ENCODE data around the gene MRPL53.

MRPL53 gene

GRCh38 chr2:74502720-74503505, 30.4 kb upstream of the MRPL53 start:
- Histone ChIP-seq H3K4me2 (no peak overlapping the region; the same call in 1 of the 2 replicates), H4K20me1 (peaks cover 54% of the 10 kb centered on the region), H3K4me3 (no peak overlapping the region), H3K9me3 (no peaks in the 10 kb centered on the region; the same call in 1 of the 2 replicates), H3K9ac (no peak overlapping the region), H3K27me3 (peaks cover 81% of the 10 kb centered on the region), H3K36me3 (peaks cover 15% of the 10 kb centered on the region), H3K4me1 (peaks cover 33% of the 10 kb centered on the region), H3K27ac (no peak overlapping the region)
- no peak for TF ChIP-seq Cebpa-rat (IDR thresholded peaks at IDR 0.05)

DNA sequence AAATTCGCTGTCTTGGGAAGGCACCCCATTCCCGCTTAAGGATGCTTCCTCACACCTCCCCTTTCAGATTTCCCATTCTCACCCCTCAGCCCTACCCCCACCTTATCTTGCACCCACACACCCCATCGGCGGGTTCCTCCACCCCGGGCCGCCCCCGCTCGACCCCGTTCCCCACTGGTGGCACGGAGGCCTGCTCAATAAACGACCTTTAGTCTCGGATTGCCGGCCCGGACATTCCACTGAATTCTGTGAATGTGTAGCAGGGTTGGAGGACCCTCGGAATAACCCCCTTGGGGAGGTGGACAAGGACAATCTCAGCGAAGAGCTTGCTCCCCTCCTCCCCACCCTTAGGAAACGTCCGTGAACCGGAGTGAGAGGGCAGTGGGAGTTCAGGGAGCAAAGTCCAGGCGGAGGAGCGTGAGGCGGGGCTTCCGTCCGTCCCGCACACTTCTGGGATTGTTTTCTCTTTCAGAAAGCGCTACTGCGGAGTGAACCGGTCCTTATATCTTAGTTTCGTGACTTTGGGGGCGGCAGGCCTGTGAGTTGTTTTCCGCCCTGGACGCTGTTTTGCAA, 29.8 kb upstream of the MRPL53 start:
- no peak overlapping the region for H3K4me3 ChIP-seq
- H4K20me1 ChIP-seq = peaks cover 61% of the 10 kb centered on the region
- H3K9ac ChIP-seq = no peak overlapping the region
- H3K9me3 ChIP-seq = no peaks in the 10 kb centered on the region; the same call in 1 of the 2 replicates
- TF ChIP-seq Cebpa-rat (IDR thresholded peaks at IDR 0.05) = no peak
- H3K4me2 ChIP-seq = no peak overlapping the region
- peaks cover 88% of the 10 kb centered on the region for H3K27me3 ChIP-seq
- no peak overlapping the region for H3K27ac ChIP-seq
- peaks cover 31% of the 10 kb centered on the region for H3K4me1 ChIP-seq
- peaks cover 15% of the 10 kb centered on the region for H3K36me3 ChIP-seq

- no peak overlapping the region for H3K9ac ChIP-seq
Observed at GRCh38 chr2:74501335-74502071, 29.0 kb upstream of the MRPL53 start.

GRCh38 chr2:74500578-74500946, 28.1 kb upstream of the MRPL53 start:
- peaks cover 100% of the 10 kb centered on the region for H3K27me3 ChIP-seq

More at GRCh38 chr2:74501335-74502071, 29.0 kb upstream of the MRPL53 start:
- TF ChIP-seq Cebpa-rat (IDR thresholded peaks at IDR 0.05) = no peak
- Histone ChIP-seq H4K20me1 (peaks cover 68% of the 10 kb centered on the region), H3K36me3 (peaks cover 20% of the 10 kb centered on the region), H3K4me1 (peaks cover 25% of the 10 kb centered on the region), H3K9me3 (no peaks in the 10 kb centered on the region; the same call in 1 of the 2 replicates), H3K27ac (no peak overlapping the region), H3K4me3 (no peak overlapping the region), H3K27me3 (peaks cover 95% of the 10 kb centered on the region), H3K4me2 (no peak overlapping the region)

DNA sequence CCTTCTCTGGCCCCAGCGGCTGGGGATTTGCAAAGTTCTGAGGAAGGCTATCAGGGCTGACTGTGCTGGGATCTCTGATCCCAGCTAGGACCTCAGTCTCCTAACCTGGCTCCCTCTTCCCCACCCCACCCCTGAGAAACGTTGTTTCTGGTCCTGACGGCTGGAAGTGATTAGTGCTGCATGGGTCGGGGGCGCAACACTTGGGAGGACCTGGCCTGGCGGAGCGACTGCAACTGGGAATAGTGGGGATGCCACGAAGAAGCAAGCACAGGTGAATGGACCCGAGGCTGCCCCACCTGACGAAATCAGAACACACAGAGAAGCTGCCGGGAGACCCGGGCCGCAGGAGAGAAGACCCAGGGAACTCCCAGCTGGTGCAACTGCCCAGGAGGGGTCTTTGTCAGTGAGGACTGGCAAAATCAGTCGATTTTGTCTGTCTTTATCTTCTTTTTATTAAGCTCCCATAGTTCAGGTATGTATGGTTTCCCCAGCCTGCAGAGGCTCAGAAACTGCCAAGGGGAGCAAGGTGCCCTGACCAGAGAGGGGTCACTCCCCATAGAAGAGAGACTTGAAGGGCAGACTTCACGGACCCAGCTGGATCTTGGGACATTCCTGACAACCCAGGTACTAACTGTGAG, 27.6 kb upstream of the MRPL53 start:
- peaks cover 14% of the 10 kb centered on the region; the same call in 1 of the 2 replicates for H3K36me3 ChIP-seq
- peaks cover 11% of the 10 kb centered on the region for H3K4me1 ChIP-seq
- H3K27ac ChIP-seq = no peak overlapping the region
- peaks cover 64% of the 10 kb centered on the region for H4K20me1 ChIP-seq
- no peak overlapping the region for H3K9ac ChIP-seq
- H3K4me2 ChIP-seq = no peak overlapping the region
- H3K27me3 ChIP-seq = peaks cover 96% of the 10 kb centered on the region
- H3K9me3 ChIP-seq = no peaks in the 10 kb centered on the region; the same call in 1 of the 2 replicates
- H3K4me3 ChIP-seq = no peak overlapping the region
- no peak for TF ChIP-seq Cebpa-rat (IDR thresholded peaks at IDR 0.05)

More at GRCh38 chr2:74500578-74500946, 28.1 kb upstream of the MRPL53 start:
- no peak for TF ChIP-seq Cebpa-rat (IDR thresholded peaks at IDR 0.05)
- Histone ChIP-seq H3K4me3 (no peak overlapping the region), H3K9ac (no peak overlapping the region), H4K20me1 (peaks cover 69% of the 10 kb centered on the region), H3K36me3 (peaks cover 16% of the 10 kb centered on the region), H3K9me3 (no peaks in the 10 kb centered on the region; the same call in 1 of the 2 replicates), H3K27ac (no peak overlapping the region), H3K4me1 (peaks cover 16% of the 10 kb centered on the region), H3K4me2 (no peak overlapping the region)

DNA sequence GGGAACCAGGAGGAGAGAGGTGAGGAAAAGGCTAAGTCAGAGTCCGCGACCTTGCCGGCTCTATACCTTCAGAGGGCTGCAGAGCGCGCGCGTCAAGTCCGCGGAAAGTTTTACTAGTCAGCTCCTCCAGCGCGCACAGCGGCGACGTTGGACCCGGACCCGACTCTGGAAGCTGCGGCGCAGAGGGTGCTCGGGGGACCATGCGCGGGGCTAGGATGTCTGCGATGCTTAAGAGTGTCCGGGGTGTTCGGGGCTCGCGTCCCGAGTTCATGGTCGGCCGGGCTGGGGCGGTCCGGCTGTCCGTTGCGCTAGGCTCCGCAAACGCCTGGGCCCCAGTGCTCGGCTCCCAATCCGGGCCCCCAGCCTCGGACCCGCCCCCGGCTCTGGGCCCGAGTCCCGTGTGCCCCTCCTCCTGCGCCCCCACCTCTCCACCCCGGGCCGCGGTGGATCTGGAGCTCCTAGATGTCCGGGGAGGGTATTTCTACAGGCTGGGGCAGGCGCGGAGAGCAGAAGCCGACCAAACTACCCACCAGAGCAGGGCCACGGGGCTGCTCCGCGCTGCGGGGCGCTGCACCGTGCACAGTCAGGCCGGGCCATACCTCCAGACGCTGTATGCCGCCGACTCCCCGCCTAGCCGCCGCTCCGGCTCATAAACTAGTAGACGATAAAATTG, 26.9 kb upstream of the MRPL53 start, which contains the start of gene LBX2:
Gene LBX2, minus strand, starts transcription at position 337 of the 673 bp plus-strand sequence. Its CDS starts 66 bp downstream, at position 271.
- peaks cover 11% of the 10 kb centered on the region for H3K4me1 ChIP-seq
- peaks cover 15% of the 10 kb centered on the region; the same call in 1 of the 2 replicates for H3K36me3 ChIP-seq
- no peak within 1 kb of the TSS for H3K4me3 ChIP-seq
- H3K27ac ChIP-seq = no peak within 1 kb of the TSS
- H3K9ac ChIP-seq = no peak within 1 kb of the TSS
- no peak within 1 kb of the TSS for H3K4me2 ChIP-seq
- TF ChIP-seq Cebpa-rat (IDR thresholded peaks at IDR 0.05) = no peak
- H3K27me3 ChIP-seq = peaks cover 89% of the 10 kb centered on the region
- peaks cover 59% of the 10 kb centered on the region for H4K20me1 ChIP-seq
- no peaks in the 10 kb centered on the region; the same call in 1 of the 2 replicates for H3K9me3 ChIP-seq

DNA sequence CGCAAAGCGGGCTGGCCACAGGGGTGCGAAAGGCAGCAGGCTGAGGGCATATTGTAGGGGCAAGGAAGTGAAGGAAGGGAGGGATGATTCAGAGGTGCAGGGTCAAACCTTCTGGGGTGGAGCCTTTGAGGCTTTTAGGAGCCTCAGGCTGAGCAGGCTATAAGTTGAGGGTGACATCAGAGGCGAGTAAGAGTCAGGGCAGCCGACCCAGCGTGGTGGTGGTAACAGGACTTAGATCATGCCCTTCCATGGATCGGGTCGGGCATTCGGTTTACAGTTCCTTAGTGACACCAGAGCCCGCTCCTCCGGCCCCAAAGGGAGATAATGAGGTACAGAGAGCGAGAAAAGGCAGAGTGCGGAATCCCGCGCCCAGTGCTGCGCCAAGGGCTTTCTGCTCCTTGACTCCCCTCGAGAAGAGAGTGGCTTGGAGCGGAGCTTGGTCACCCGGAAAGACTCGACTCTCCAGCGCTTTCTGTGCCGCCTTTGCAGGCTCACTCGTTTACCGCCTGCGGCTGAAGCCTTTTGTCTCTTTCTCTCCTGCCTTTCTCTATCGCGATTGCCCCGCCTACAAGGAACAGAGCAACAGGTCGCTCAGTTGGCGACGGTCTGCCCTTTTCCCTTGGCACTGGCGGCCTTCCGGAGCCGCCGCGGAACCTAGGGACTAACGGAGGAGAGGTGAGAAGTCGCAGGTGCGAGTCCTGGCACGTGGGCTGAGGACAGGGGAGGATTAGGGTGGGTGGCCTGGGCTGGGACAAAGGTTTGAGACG, 26.2 kb upstream of the MRPL53 start:
- Histone ChIP-seq H3K9ac (no peak overlapping the region), H3K27ac (no peak overlapping the region), H3K27me3 (peaks cover 82% of the 10 kb centered on the region), H3K9me3 (no peaks in the 10 kb centered on the region; the same call in 1 of the 2 replicates), H4K20me1 (peaks cover 59% of the 10 kb centered on the region), H3K4me3 (no peak overlapping the region), H3K4me2 (no peak overlapping the region), H3K36me3 (peaks cover 22% of the 10 kb centered on the region), H3K4me1 (peaks cover 11% of the 10 kb centered on the region)
- TF ChIP-seq Cebpa-rat (IDR thresholded peaks at IDR 0.05) = no peak

DNA sequence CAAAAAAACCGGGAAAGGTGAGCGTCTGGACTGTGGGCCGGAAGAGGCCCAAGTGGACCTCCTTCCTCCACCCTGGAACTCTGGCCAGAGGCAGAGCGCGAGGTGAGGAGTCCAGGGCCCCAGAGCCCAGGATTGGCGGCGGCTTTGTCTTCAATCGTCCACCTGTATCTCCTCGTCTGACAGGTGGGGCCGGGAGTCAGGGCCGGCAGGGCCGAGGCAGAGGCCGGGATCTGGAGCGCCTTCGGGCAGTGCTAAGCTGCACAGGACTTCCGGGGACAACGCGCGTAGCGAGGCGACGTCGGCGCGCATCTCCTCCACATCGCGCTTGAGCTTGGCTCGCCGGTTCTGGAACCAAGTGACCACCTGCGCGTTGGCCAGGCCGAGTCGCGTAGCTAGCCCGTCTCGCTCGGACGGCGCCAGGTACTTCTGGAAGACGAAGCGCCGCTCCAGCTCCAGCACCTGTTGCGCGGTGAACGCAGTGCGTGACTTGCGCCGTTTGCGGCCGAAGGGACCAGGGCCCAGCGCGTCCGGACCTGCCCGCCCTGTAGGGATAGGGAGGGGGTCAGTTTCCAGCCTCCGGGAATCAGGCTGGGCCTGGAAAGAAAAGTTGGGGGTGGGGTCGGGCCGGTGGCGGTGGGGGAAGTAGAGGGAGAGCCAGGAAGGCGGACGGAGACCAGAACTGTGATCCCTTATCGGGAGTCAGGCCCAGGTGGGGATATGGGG, 25.5 kb upstream of the MRPL53 start:
- peaks cover 59% of the 10 kb centered on the region for H4K20me1 ChIP-seq
- peaks cover 75% of the 10 kb centered on the region for H3K27me3 ChIP-seq
- no peak overlapping the region for H3K9ac ChIP-seq
- no peak overlapping the region for H3K4me3 ChIP-seq
- H3K27ac ChIP-seq = no peak overlapping the region
- H3K4me1 ChIP-seq = peaks cover 6% of the 10 kb centered on the region
- no peaks in the 10 kb centered on the region; the same call in 1 of the 2 replicates for H3K9me3 ChIP-seq
- no peak for TF ChIP-seq Cebpa-rat (IDR thresholded peaks at IDR 0.05)
- H3K4me2 ChIP-seq = no peak overlapping the region
- peaks cover 30% of the 10 kb centered on the region for H3K36me3 ChIP-seq
